SIG-M5 treated with dmso at 0.1 percent for 504 hours (cell line): Measurements from ENCODE around the gene SNX32.
A peak's percentile ranks its signal among the peaks of the same experiment; 100 is the strongest.

Source experiments
- DNase-seq: peaks from one replicate; lab custom pipeline; 2025; ENCODE audit not compliant: unreplicated experiment; lab: John Stamatoyannopoulos, UW

Gene SNX32

GRCh38 chr11:65796726-65797601, 36.8 kb upstream of the SNX32 start:
- DNase-seq = no peak

- DNase-seq = no peak
Measured at GRCh38 chr11:65797711-65798110, 36.1 kb upstream of the SNX32 start.

GRCh38 chr11:65798882-65799281, 34.9 kb upstream of the SNX32 start:
- DNase-seq = no peak

- no peak for DNase-seq
Measured at GRCh38 chr11:65801153-65801987, 32.4 kb upstream of the SNX32 start.

GRCh38 chr11:65802841-65803240, 30.9 kb upstream of the SNX32 start:
- DNase-seq = peak; percentile 31

- no peak for DNase-seq
Measured at GRCh38 chr11:65803797-65804492, 29.8 kb upstream of the SNX32 start.

GRCh38 chr11:65806979-65807378, 26.8 kb upstream of the SNX32 start:
- DNase-seq = no peak

- DNase-seq = no peak
Measured at GRCh38 chr11:65808744-65809341, 24.9 kb upstream of the SNX32 start.

GRCh38 chr11:65809496-65809895, 24.3 kb upstream of the SNX32 start:
- no peak for DNase-seq

GRCh38 chr11:65810046-65810868, 23.5 kb upstream of the SNX32 start:
- no peak for DNase-seq

GRCh38 chr11:65811764-65812475, 21.8 kb upstream of the SNX32 start:
- DNase-seq = no peak

GRCh38 chr11:65814131-65814985, 19.4 kb upstream of the SNX32 start:
- DNase-seq = peak; percentile 62

GRCh38 chr11:65814986-65815565, 18.7 kb upstream of the SNX32 start:
- no peak for DNase-seq

- DNase-seq = no peak
Measured at GRCh38 chr11:65816696-65817095, 17.1 kb upstream of the SNX32 start.

GRCh38 chr11:65817312-65817834, 16.4 kb upstream of the SNX32 start:
- no peak for DNase-seq

- DNase-seq = peak; percentile 63
Measured at GRCh38 chr11:65817835-65818680, 15.7 kb upstream of the SNX32 start.

- no peak for DNase-seq
Measured at GRCh38 chr11:65821107-65821506, 12.7 kb upstream of the SNX32 start.
